Epidermal melanocyte (primary cell): Measurements from ENCODE around the gene XAF1.
"Not testable (repeated sequence)": the region's sequence is repeated elsewhere in the genome, so short reads cannot be mapped to it uniquely, and the experiment has no call there.

Experiments used
- DNase-seq: peaks from one replicate; pipeline ENCODE4 v3.0.0; 2011; ENCODE audit warnings: low spot score; ENCODE audit not compliant: insufficient read length

The XAF1 gene

DNA sequence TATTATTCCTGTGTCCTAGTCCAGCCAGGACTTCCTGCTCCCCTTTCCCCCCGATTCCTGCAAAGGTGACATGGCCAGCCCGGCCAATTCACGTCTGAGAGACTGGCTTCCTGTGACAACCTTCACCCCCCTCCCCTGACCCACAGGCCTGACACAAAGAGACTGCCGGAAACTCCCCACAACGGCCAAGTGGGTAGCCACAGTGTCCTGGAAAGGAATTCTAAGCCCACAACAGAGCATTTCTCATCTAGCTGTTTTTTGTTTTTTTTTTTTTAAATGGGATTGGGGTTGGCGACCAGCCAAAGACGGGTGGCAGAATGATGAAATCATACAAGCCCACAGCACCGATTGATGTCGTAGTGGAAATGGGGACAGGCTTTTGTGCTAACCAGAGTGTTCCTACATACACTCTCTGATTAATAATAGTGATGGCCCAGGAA, 2.8 kb upstream of the XAF1 start:
- peak; percentile 27 for DNase-seq

DNA sequence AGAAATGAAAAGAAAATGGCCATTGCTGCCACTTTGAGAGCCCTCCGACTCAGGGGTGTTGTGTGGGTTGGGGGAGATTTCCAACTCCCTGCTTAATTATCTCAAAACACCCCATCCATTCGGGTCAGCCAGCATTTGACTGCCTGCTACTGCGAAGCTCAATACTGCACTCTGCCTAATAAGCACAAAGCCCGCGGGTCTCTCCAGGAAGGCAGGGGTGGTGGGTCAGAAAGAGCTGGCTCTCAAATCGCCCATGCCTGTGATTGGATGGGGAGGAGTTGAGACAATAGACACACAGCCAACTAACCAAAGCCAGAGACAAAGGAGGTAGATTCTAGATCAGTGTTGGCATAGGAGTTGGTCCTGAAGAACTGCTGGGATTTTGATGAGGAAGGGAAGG, 2.3 kb upstream of the XAF1 start:
- no peak for DNase-seq

DNA sequence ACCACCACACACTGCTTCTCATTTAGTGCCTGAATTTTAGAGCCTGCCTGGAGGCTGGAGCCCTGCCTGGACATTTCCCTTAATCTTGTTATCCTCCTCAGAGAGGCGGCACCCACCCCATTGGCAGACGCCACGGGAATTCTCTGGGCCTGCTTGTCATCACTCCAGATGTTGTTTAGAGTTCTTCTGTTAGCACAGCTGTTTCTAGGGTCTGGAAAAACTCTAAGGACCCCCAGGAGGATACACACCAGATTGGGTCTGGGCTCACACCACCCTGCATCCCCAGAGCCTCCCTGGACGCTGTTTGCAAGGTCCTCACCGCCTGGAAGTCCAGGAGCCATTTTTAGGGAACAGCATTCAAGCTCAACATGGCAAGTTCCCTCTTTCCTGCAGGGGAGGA, 565 bp upstream of the XAF1 start:
- DNase-seq: no peak

DNA sequence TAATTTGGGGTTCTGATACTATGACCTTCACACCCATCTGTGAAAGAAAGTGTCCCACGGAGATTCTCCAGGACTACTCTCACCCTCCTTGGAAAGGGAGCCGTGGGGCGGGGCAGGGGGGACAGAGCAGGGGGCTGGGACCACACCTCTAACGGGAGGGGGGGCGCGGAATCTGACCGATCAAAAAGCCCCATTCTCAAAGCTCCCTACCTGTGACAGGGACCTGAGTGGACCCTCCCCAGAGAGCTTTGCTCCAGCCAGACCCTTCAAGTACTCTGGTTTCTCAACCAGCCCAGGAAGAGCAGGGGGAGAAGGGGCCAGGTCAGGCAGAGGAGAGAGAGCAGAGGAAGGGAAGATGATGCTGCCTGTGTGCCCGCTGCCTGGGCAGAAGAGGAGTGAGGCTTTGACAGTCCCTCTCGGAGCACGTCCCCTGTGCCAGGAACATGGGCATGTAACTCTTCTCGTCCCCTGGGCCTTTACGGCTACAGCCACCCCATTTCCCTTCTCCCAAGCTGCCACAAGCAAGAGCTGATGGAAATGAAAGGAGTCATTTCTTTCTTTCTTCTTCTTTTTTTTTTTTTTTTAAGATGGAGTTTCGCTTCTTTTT, 682 bp downstream of the XAF1 start:
- no peak for DNase-seq

DNA sequence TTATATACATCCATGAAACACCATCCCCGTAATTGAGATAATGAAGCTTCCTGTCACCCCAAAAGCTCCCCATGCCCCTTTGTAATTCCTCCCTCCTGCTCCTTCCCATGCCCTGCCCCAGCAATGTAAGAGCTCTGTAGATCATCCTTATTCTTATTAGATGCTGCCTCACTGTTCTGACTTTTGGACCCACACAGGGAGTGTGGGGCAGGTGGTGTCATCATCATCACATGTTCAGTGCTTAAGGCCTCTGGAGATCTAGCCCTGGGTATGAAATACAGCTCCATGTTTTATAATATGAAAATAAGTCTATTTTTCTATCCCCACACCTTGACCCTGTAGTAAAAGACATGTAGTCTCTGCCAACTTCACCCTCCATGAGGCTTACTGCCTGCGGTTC, 1.9 kb downstream of the XAF1 start:
- no peak for DNase-seq

DNA sequence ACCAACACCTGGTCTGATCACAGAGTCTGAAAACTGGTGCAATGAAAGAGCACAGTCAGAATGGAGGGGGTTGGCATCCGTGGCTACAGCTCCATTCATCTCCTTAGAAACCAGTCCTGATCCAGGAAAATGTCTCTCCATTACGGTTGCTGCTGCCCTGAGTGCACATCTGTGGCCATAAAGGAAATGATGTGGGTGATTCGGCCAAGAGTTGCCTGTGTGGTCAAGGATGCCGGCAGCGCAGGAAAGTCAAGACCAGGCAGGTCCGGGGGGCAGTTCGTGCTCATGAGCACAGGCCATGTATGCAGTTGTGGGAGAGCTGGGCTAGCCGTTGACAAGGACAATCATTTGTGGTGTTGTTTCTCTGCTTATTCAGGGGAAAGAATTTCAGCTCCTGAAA, 5.9 kb downstream of the XAF1 start:
- DNase-seq: no peak

DNA sequence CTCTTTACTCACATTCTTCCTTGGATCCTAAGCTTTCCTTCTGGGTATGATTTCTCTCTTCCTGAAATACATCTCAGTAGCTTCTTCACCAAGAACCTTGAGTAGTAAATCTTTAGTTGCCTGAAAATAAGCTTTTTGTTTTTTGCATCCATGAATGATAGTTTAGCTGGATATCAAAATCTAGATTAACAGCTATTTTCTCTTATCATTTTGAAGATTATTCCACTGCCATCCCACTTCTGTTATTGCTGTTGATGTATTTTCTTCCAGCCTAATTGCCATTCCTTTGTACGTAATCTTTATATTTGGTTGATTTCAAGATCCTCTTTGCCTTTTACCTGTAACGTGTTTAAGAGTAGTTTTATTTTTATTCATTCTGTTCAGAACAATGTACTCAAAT, 12.6 kb downstream of the XAF1 start:
- DNase-seq: no peak

DNA sequence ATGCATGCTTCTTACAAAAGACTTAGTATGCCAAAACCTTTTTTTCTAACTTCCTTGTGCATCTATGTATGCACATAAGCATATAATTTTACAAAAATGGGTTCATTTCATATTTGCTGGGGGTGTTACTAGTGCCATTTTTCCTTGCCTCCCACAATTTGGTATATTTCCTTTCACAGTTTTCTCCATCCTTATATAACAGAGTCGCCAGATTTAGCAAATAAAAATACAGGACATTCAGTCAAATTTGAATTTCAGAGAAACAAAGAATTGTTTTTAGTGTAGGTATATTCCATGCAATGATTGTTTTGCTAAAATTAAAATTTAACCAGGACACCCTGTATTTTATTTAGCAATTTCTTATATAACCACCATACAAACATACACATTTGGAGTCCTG, 16.2 kb downstream of the XAF1 start:
- DNase-seq: no peak

DNA sequence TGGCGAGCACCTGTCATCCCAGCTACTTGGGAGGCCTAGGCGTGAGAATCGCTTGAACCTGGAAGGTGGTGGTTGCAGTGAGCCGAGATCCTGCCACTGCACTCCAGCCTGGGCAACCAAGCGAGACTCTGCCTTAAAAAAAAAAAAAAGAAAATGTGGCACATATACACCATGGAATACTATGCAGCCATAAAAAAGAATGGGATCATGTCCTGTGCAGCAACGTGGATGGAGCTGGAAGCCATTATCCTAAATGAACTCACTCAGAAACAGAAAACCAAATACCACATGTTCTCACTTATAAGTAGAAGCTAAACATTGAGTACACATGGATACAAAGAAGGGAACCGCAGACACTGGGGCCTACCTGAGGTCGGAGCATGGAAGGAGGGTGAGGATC, 19.1 kb downstream of the XAF1 start:
- not testable (repeated sequence) for DNase-seq

DNA sequence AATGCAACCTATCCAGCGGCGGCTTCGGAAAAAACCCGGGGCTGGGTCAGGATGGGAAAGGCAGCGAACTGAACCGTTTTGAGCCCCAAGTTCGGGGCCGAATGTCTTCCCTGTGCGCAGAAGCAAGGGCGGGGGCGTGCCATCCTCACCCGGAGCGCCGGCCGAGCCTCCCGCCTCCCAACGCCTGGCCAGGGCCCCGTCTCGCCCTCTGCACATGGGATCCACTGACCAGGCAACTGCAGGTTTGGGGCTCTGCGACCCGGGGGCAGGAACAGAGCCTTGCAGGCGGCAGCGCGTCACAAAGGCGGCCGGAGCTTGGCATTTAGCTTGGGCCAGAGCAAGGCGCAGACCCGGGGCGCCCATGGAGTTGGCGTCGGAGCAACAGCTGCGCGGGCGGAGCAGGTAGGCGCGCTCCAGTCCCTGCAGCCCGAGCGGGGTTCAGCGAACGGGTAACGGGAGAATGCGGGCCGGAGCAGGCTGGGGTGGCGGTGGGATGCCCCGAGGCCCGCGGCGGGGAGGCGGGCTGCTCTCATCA, 20.1 kb downstream of the XAF1 start, which contains the start of gene FBXO39:
Gene FBXO39 (plus strand): TSS at position 345 of the 535 bp plus-strand sequence. CDS start 3,654 bp downstream, outside the sequence.
- DNase-seq: no peak

DNA sequence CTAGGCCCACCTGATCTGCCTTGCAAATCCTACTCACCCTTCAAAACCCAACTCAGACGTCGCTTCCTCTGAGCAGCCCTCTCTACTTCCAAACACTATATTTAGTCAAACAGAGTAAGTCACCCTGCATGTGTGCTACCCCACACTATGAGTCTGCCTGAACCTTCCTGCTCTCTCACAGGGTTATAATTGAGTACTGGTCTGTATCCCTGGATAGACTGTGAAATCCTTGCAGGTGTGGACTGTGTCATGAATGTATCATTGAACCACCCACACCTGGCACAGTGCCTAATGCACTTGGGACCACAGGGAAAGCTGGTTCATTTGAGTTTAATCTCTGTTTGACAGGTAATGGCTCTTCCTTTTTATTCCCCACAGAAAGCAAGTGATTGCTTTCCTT, 23.6 kb downstream of the XAF1 start:
- no peak for DNase-seq

DNA sequence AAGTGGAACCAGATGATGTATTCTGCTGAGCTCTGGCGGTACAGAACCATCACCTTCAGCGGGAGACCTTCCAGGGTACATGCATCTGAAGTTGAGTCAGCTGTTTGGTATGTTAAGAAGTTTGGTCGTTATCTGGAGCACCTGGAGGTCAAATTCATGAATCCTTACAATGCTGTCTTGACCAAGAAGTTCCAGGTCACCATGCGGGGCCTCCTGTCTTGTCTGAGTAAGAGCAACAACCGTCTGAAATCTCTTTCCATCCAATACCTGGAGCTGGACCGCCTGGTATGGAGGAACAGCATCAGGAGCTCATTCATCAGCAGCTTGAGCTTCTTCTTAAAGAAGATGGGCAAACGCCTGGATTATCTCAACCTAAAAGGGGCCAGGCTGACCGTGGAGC, 24.2 kb downstream of the XAF1 start:
- no peak for DNase-seq

DNA sequence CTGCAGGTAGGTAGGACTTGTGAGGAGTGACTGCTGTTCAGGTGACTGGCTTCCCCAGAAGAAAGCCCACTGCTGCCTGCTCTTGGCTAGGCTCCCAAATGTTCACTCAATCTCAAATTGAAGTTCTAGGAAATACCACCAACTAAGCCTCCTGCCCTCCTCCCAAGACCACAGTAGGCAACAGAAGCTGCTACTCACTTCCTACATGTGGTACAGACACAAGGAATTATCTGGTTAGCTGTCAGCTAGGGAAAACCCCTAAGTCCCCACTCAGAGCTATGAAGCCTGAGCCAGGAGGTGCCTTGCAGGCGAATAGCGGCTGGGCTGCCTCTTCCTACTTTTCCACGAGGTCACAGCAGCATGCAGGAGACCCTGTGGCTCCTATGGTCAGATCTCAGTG, 25.0 kb downstream of the XAF1 start:
- DNase-seq: no peak

DNA sequence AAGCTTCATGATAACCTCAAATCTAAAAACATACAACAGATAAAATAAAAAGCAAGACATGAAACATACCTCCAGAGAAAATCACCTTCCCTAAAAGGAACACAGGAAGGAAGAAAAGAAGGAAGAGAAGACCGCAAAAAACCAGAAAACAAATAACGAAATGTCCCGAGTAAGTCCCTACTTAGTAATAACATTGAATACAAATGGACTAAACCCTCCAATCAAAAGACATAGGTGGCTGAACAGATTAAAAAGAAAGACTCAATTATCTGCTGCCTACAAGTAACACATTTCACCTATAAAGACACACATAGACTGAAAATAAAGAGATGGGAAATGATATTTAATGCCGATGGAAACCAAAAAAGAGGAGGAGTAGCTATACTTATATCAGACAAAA, 26.4 kb downstream of the XAF1 start:
- DNase-seq: no peak

DNA sequence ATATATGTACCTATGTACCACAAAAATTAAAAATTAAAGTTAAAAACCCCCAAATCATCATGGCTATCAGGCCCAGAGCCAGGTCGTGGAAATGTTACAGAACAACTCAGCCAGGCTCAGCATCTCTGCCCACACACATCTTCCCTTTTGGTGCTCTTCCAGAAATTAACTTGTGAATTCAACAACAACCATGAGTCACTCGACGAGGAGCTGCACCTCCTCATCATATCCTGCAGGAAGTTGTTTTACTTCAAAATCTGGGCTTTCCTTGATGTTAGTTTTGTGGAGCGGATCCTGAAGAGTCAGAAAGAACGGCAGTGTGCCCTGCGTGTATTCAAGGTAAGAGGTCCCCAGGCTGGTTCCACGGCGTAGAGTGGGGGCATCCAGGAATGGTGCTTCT, 30.8 kb downstream of the XAF1 start:
- DNase-seq: no peak

DNA sequence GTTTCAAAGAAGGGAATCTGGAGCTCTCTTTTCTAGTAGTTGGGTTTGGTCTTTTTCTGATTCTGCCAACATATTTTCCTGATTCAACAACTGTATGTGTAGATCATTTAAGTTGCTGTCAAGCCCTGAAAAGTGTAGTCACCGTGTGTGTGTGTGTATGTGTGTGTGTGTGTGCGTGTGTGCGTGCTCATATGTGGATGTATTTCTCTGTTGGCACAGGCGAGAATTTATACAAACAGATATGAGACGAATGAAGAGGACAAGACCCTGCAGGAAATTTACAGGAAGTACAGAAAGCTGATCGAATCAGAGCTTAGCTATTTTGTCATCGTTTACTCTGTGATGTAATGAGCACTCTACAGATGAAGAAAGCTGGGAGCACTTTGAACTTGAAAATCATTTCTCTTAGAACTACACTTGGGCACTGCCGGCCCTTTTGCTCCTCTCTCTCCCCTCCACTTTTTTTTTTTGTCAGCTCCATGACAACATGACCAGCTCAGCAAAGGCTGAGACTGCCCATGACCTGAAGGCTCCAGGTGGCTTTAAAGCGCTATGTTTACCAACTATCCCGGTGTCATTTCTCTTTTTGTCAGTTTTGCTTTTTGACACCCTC, 31.3 kb downstream of the XAF1 start:
- no peak for DNase-seq

DNA sequence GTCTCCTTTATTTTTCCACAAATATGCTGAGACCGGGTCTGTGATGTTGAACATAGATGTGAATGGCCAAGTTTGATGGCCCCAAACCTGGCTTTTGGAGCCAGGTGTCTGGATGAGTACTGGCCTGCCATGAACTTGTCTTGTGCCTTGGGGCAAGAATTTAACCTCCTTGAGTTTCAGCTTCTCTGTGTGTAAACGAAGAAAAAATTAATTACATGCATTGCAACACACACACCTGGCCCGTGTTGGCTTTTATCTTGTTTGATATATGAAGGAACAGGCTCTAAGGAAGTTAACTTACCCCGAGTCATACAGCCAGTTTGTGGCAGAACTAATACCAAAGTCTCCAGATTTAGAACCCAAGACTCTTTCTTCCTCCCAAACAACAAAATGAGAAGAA, 33.3 kb downstream of the XAF1 start:
- no peak for DNase-seq

DNA sequence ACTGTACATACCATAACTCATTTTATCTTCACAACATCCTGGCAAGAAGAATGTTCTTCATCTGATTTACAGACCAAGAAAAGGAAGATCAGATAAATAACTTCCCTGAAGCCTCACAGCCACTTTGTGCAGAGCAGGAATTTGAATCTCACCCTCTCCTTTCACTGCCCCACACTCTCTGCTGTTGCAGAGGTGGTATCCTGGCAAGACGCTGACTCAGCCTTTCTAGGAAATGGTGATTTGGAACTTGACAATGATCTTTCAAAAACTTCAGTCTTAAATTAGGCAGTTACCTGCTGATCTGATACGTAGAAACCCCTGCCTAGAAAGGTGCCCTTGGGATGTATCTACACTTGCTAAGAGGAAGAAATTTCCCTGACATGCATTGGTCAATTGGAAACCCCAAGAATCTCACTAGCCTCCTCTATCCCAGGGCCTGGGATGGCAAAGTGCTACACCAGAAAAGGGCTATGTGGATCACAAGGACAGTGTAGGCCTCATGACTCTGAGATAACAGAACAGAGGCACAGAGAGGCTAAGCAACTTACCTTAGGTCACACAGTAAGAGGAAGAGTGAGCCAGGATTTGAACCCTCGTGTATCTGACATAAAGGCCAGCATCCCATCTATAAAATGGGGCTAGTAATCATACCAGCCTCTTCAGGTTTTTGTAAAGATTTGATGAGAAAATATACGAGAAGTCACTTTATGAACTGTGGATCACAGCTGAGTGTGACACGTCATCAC, 38.1 kb downstream of the XAF1 start:
- no peak for DNase-seq

DNA sequence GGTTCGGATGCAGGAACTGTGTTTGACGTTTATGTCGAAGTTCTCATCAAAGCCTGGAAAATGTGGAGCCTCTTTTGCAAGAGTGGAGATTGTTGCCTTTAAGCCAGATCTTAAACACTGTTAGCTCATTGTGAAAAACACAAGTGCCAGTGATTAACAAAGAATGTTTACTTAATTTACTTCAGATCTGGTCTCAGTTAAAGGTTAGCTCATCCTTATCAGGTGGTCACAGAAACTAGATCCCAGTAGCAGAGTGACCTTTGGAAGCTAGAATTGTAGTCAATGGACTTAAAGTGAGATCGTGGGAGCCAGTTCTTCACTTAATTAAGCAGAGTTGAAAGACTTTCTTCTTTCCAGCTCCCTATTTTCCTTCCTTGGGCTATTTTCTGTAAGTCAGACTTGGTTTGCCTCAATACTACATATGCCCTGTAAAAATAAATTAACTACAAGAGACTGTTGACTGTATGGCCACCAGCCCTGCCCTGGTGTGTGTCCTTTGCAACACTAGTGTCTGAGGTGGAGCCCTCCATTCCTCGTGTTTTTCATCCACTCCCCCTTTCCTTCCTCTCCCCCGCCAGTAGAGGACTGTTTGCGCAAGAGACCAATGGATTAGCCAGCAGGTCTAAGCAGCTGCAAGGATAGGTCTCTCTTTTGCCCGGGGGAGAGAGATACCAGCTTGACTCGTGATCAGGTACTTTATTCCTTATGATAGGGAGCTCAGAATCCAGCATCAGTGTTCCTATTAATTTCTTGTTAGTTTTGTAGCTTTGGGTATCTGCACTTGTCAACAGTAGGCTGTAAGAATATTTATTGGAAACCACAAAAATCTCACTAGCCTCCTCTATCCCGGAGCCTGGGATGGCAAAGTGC, 40.4 kb downstream of the XAF1 start:
- no peak for DNase-seq

DNA sequence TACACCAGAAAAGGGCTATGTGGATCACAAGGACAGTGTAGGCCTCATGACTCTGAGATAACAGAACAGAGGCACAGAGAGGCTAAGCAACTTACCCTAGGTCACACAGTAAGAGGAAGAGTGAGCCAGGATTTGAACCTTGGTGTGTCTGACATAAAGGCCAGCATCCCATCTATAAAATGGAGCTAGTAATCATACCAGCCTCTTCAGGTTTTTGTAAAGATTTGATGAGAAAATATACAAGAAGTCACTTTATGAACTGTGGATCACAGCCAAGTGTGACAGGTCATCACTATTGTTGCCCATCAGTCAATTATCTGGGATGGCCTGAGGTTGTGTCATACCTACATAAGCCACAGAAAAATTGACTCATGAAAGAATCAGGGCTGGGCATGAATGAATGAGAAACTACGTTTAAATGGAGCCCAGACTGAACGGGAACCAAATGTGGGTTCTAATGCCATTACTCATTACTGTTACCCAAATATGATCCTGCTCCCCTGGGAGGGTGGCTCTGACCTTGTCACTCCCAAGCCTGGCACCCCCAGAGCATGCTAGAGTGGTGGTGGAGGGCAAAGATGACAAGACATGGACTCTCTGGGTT, 41.1 kb downstream of the XAF1 start:
- DNase-seq: no peak

DNA sequence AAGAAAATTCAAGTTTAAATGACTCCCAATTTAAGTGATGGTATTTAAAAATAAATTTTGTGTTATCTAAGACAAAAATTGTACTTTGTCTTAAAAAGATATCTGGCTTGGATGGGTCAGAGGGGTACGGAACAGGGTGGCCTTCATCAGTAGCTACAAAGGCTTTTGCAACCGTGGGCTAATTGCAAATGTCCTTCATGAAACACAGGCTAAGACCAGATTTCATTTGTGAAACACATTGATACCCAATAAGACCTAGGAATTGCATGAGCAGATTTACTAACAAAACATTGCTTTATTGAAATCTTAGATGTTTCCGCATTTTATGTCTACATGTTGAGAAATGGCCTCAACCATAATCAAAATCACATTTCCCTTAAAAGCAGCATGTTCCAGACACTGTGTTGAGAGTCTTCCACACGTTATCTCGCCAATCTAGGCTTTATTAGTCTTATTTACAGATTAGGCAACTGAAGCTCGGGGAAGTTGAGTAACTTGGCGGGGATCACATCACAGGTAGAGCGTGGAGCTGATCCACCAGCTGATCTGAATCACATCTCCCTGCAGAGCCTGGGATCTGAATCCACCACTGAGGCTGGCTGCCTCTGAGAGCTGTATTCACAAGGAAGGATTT, 42.0 kb downstream of the XAF1 start:
- no peak for DNase-seq
